ENCODE results near the gene OLIG1. TPM values are rescaled to one million over a fixed set of nuclear protein-coding genes. Genes with fewer than 3 reads are reported as not detected.

Gene OLIG1
- total RNA-seq, 2 donors from 2014 or later = 0.48 TPM; not detected in 1

DNA sequence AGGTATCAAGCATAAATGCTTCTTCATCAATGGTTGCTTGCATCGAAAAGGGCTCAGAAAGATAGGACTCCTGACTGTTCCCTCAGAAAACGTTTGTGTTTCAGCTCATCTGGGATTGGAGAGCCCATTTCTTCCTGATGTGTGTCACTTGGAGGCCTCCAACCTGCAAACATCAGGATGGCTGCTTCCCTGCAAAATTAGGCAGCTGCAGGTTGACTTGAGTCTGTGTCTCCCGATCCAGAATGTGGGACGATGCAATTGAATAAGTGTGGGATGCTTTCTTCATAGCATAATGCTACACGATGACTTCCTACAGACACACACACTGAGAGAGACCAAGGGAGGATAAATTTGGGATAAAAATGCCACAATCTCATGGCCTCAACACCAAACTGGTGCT is 42.2 kb downstream of the OLIG1 start:
- no peak overlapping the region for H3K4me3 Mint-ChIP-seq

GRCh38 chr21:33112681-33113080 is 42.7 kb downstream of the OLIG1 start:
- Mint-ChIP-seq H3K4me1 (peaks cover 18% of the 10 kb centered on the region), H3K27me3 (ENCODE audit: insufficient read depth) (peaks cover 52% of the 10 kb centered on the region), H3K4me3 (no peak overlapping the region), H3K27ac (no peak overlapping the region), H3K9me3 (no peaks in the 10 kb centered on the region), H3K36me3 (ENCODE audit: low read depth) (no peaks in the 10 kb centered on the region)
- peaks cover 64% of the 10 kb centered on the region for H3K27me3 ChIP-seq (ENCODE audit: control insufficient read depth, insufficient read depth, low read length, poor library complexity, severe bottlenecking)
- no peak overlapping the region for H3K27ac ChIP-seq (ENCODE audit: low read depth, low read length)
- no peaks in the 10 kb centered on the region for H3K36me3 ChIP-seq (ENCODE audit: control insufficient read depth, insufficient read depth, low read length)
- no peaks in the 10 kb centered on the region for H3K4me1 ChIP-seq (ENCODE audit: control insufficient read depth, insufficient read depth, low read length)
- H3K9ac ChIP-seq (ENCODE audit: extremely low read depth, low read length, poor library complexity, severe bottlenecking) = no peak overlapping the region
- H3K9me3 ChIP-seq (ENCODE audit: control insufficient read depth, low read length) = no peaks in the 10 kb centered on the region
- TF ChIP-seq, protein P1, sequence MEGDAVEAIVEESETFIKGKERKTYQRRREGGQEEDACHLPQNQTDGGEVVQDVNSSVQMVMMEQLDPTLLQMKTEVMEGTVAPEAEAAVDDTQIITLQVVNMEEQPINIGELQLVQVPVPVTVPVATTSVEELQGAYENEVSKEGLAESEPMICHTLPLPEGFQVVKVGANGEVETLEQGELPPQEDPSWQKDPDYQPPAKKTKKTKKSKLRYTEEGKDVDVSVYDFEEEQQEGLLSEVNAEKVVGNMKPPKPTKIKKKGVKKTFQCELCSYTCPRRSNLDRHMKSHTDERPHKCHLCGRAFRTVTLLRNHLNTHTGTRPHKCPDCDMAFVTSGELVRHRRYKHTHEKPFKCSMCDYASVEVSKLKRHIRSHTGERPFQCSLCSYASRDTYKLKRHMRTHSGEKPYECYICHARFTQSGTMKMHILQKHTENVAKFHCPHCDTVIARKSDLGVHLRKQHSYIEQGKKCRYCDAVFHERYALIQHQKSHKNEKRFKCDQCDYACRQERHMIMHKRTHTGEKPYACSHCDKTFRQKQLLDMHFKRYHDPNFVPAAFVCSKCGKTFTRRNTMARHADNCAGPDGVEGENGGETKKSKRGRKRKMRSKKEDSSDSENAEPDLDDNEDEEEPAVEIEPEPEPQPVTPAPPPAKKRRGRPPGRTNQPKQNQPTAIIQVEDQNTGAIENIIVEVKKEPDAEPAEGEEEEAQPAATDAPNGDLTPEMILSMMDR (conservative IDR thresholded peaks at IDR 0.05) = no peak
- DNase-seq = no peak
- WGBS, 2 experiments (ENCODE audit: insufficient coverage in 1 of 2, insufficient read length in 1 of 2) = 51 to 60% methylated on average over 4 of the region's 4 CpGs
- H3K4me3 ChIP-seq (ENCODE audit: low read length) = no peak overlapping the region

More for the DNA sequence above, 42.2 kb downstream of the OLIG1 start:
- no peak overlapping the region for H3K27ac Mint-ChIP-seq
- Histone ChIP-seq H3K9ac (ENCODE audit: extremely low read depth, low read length, poor library complexity, severe bottlenecking) (no peak overlapping the region), H3K9me3 (ENCODE audit: control insufficient read depth, low read length) (no peaks in the 10 kb centered on the region), H3K27ac (ENCODE audit: low read depth, low read length) (no peak overlapping the region), H3K4me3 (ENCODE audit: low read length) (no peak overlapping the region), H3K36me3 (ENCODE audit: control insufficient read depth, insufficient read depth, low read length) (no peaks in the 10 kb centered on the region), H3K27me3 (ENCODE audit: control insufficient read depth, insufficient read depth, low read length, poor library complexity, severe bottlenecking) (peaks cover 64% of the 10 kb centered on the region), H3K4me1 (ENCODE audit: control insufficient read depth, insufficient read depth, low read length) (no peaks in the 10 kb centered on the region)
- H3K27me3 Mint-ChIP-seq (ENCODE audit: insufficient read depth) = peaks cover 53% of the 10 kb centered on the region
- TF ChIP-seq, protein P1 (conservative IDR thresholded peaks at IDR 0.05) = no peak
- peaks cover 18% of the 10 kb centered on the region for H3K4me1 Mint-ChIP-seq
- H3K36me3 Mint-ChIP-seq (ENCODE audit: low read depth) = no peaks in the 10 kb centered on the region
- WGBS, 2 experiments (ENCODE audit: insufficient coverage in 1 of 2, insufficient read length in 1 of 2) = 81 to 85% methylated on average over 2 to 5 of the region's 5 CpGs
- DNase-seq = no peak
- no peaks in the 10 kb centered on the region for H3K9me3 Mint-ChIP-seq

- Histone ChIP-seq H3K36me3 (ENCODE audit: control insufficient read depth, insufficient read depth, low read length) (no peaks in the 10 kb centered on the region), H3K27ac (ENCODE audit: low read depth, low read length) (no peak overlapping the region), H3K4me3 (ENCODE audit: low read length) (no peak overlapping the region), H3K27me3 (ENCODE audit: control insufficient read depth, insufficient read depth, low read length, poor library complexity, severe bottlenecking) (peaks cover 61% of the 10 kb centered on the region), H3K9me3 (ENCODE audit: control insufficient read depth, low read length) (no peaks in the 10 kb centered on the region), H3K9ac (ENCODE audit: extremely low read depth, low read length, poor library complexity, severe bottlenecking) (no peak overlapping the region), H3K4me1 (ENCODE audit: control insufficient read depth, insufficient read depth, low read length) (no peaks in the 10 kb centered on the region)
- Mint-ChIP-seq H3K27ac (no peak overlapping the region), H3K4me1 (peaks cover 18% of the 10 kb centered on the region), H3K4me3 (no peak overlapping the region), H3K9me3 (no peaks in the 10 kb centered on the region), H3K27me3 (ENCODE audit: insufficient read depth) (peaks cover 48% of the 10 kb centered on the region), H3K36me3 (ENCODE audit: low read depth) (no peaks in the 10 kb centered on the region)
- WGBS, 2 experiments (ENCODE audit: insufficient coverage in 1 of 2, insufficient read length in 1 of 2) = 62 to 80% methylated on average over 13 of the region's 13 CpGs
- DNase-seq = no peak
- TF ChIP-seq, protein P1 (conservative IDR thresholded peaks at IDR 0.05) = no peak
Observed at GRCh38 chr21:33113131-33113530, 43.2 kb downstream of the OLIG1 start.
